GM19324 (cell line): Measurements from ENCODE around the gene KIFC1.
"Not testable (repeated sequence)": the region's sequence is repeated elsewhere in the genome, so short reads cannot be mapped to it uniquely, and the experiment has no call there.

Experiments used
- ATAC-seq: cut with Tn5 transposase; IDR thresholded peaks from one replicate; pipeline ENCODE4 v1.9.1; 2021; ENCODE audit warnings: mild to moderate bottlenecking, moderate library complexity; ENCODE audit not compliant: unreplicated experiment, low FRiP score

The KIFC1 gene

DNA sequence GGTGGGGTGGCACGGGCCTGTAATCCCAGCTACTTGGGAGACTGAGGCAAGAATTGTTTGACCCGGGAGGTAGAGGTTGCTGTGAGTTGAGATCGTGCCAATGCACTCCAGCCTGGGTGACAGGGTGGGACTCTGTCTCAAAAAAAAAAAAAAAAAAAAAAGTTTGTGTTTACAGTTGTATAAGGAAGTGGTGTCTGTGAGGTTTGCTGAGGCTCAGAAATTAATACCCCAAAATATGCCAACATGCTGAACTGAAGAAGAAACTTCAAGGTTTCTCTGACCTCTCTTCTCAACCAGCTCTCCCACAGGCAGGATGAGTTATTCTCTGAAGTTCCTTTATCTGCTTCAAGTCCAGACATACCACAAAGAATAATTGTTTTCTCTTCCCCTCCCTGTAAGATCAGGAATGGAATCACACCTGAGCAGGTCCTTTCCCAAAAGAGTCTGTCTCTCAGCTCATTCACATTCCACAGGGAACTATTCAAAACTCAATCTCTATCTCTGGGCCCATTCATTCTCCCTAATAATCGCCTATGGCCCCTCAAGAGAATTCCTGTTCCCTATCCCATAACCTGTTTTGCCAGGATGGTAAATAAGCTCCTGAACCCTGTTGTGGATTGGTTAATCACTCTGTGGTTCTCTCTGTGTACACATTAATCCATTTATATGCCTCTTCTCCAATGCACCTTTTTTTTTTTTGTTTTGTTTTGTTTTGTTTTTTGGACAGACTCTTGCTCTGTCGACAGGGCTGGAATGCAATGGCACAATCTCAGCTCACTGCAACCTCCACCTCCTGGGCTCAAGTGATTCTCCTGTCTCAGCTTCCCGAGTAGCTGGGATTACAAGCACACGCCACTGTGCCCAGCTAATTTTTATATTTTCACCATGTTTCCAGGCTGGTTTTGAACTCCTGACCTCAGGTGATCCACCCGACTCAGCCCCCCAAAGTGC lies 17.4 kb upstream of the KIFC1 start:
- ATAC-seq: no peak

DNA sequence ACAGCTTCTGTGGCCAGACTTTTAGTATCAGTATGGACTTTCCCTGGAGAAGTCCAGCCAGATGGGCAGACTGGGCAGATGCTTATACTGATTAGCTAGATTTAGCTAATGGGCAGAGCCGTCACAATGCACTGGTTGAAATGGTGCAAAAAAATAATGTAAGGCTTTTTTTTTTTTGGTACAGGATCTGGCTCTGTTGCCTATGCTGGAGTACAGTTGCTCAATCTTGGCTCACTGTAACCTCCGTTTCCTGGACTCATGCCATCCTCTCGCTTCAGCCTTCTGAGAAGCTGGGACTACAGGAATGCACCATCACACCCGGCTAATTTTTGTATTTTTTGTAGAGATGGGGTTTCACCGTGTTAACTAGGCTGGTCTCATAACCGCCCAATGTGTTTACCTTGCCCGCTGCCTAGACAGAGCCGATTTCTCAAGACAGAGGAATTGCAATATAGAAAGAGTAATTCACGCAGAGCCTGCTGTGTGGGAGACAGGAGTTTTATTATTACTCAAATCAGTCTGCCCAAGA lies 16.4 kb upstream of the KIFC1 start:
- no peak for ATAC-seq

DNA sequence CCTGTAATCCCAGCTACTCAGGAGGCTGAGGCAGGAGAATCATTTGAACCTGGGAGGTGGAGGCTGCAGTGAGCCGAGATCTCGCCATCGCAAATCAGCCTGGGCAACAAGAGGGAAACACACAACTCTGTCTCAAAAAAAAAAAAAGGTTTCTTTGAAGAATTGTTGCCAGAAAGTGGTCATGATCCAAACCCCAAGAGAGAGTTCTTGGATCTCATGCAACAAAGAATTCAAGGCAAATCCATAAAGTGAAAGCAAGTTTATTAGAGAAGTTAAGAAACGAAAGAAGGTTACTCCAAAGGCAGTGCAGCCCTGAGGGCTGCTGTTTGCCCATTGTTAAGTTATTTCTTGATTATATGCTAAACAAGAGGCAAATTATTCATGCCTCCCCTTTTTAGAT lies 14.5 kb upstream of the KIFC1 start:
- ATAC-seq: no peak

DNA sequence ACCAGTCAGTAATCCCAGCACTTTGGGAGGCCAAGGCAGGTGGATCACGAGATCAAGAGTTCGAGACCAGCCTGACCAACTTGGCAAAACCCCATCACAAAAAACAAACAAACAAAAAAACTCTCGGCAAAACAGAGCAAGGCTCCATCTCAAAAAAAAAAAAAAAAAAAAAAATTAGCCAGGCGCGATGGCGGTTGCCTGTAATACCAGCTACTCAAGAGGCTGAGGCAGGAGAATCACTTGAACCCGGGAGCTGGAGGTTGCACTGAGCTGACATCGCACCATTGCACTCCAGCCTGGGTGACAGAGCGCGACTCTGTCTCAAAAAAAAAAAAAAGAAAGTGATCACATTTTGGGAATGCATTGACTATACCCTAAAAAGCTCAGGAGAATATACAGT lies 12.4 kb upstream of the KIFC1 start:
- not testable (repeated sequence) for ATAC-seq

DNA sequence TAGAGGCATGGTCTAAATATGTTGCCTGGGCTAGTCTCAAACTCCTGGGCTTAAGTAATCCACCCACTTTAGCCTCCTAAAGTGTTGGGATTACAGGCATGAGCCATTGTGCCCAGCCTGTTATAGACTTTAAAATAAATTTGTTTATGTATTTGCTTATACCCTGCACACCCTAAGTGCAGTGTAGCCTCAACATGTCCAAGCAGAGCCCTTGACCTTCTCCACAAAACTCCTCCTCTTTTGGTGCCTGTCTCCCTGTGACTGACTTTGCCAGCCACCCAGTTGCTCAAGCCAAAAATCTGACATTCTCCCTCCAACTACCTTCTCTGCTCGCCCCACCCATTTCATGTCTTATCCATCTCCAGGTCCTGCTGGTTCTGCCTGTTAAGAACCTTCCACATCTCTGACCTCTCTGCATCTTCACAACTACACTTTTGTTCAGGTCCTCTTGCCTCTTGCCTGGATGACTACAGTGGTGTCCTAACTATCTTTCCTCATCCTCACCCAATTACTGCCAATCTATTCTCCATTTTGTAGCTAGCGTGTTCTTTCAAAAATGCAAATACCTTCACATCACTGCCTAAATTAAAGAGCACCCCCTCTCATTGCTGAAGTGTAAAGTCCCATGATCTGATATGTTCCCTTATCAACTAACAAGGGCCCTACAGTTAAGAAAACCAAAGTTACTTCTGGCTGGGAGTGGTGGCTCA lies 11.2 kb upstream of the KIFC1 start:
- no peak for ATAC-seq

DNA sequence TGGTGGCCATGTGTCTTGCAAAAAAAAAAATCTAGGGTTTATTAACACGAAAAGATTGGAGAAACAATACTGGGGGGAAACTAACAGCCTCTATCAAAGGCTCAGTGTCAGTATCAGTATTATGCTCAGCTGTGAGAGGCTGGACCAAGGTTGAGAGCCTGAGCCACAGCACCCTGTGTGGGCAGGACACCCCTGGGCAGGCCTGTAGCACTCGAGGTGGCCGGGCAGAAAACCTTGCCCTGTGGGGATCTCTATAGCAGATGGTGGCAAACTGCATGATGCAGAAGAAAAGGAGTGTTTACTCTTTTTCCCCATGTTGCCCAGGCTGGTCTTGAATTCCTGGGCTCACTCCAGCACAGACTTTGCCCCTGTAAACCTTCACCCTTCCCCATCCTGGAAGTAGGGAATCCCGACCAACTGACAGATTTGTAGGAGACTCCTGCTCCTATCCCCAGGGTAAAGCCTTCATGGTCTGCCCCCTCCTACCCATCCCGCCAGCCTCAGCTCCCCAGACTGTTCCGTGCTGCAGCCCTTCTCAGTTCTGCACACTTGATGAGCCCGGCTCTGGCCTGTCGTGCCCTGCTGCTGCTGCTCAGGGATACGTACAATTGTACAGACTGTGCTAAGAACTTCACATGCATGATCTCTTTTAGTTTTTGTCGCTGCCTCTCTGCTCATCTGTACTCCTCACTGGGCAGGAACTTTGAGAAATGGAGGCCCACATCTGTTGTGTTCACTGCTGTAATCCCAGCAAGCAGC lies 8.0 kb upstream of the KIFC1 start:
- ATAC-seq: no peak

DNA sequence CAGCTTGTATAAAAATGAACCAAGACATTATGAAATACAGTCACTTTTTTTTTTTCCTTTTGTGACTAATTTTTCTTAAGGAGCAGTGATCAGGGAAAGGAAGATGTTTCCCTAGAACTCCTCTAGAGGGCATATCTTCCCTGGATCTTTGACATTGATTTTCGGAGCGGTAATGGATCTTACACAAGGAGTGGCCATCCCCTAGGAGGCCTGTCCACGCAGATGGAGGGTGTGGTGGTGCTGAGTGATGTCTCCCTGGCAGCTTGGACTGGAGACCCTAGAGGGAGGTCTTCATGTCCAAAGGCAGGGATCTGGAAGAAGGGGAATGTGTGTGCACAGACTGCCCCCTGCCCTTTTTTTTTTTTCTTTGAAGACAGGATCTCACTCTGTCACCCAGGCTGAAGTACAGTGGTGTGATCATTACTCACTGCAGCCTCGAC lies 7.0 kb upstream of the KIFC1 start:
- no peak for ATAC-seq

DNA sequence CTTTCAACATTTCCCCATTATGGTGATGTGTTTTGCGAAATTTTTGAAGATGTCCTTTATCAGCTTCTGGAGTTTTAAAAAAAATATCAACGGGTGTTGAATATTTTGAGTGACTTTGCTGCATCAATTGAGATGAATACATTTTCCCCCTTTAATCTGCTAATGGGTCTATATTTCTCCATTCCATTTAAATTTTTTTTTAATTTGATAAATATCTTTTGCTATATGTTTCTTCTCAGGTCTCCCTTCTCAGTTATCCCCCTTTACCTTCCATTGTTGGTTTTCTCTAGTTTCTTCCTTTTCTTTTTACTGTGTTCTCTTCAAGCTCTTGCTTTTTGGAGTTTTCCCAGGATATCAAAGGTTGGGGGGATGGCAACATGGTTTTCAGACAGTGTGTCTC lies 1.4 kb upstream of the KIFC1 start:
- ATAC-seq: no peak

DNA sequence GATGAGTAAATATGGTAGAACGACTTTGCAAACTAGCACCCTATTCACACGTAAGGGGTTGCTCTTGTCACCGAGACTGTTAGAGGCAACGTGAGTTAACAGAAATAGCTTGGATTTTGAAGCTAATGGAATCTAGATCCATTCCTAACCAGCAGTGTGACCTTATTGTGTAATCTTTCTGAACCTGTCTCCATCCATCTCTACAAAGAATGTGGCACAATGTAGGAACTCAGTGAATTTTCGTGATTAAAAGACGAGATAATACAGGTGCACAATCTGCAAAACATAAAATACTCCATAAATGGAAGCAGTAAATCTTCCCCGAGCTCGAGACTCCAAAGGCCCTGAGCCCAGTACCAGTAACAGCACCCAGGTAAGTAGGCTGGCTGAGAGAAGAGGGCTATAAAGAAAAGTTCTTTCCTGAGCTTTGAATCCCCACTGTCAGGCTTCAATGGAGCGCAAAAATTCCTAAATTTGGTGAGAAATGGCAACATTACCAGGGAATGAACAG lies 801 bp upstream of the KIFC1 start:
- peak; percentile 1 for ATAC-seq

DNA sequence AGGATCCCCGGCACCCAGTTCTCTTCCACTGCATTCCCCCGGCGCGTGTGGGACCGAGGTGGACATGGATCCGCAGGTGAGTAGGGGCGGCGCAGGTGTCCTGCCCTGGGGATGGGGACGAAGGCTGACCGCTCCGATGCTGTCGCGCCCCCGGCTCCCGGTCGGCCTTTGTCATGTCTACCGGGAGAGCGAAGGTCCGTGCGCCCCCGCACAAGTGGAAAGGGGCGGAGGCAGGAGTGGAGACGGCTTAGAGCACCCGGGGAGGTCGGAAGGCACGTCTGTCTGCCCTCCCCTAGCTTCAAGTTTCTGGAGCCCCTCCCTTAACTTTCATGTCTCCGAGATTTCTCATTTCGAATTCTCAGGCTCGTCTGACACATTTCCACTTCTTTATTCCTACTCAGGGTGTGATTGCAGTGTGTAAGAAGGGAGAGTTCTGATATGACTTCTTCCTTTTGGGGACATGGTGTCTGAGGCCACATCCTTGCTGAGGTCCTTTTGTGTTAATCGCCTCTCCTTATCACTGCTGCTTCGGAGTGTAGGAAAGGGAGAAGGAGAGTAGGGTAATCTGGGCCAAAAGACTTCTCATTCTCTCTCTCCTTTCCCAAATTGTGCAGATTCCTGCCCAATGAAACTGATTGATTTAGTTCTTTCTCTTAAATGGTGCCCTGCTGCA lies 435 bp downstream of the KIFC1 start:
- ATAC-seq: no peak

DNA sequence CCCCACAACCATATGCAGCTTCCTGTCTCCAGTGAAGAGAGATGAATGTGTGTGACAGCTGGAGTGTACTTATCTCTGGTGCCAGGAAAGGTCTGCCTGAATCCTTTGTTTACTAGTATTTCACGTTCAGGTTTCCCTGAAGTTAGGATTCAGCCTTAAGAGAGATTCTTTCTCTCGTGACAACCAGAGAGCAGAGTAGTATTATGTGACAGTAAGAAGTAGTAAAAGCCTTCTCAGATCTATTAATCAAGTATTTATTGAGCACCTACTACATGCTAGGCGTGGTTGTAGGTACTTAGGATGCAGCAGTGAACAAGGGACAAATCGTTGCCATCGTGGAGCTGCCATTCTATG lies 949 bp downstream of the KIFC1 start:
- ATAC-seq: no peak

DNA sequence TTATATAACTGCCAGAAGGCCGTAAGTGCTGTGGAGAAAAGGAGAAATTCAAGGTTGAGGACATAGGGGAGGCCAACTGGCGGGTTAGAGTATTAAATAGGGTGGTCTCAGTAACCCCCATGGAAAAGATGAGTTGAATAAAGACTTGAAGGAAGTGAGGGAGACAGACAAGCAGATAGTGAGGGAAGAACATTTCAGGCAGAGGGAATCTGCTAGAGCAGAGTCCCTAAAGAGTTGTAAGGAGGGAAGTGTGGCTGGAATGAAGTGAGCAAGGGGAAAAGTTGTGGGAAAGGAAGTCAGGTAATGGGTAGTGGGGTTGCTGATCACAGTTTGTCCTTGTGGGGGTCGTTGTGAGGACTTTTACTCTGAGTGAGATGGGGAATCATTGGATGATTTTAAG lies 1.4 kb downstream of the KIFC1 start:
- ATAC-seq: no peak

DNA sequence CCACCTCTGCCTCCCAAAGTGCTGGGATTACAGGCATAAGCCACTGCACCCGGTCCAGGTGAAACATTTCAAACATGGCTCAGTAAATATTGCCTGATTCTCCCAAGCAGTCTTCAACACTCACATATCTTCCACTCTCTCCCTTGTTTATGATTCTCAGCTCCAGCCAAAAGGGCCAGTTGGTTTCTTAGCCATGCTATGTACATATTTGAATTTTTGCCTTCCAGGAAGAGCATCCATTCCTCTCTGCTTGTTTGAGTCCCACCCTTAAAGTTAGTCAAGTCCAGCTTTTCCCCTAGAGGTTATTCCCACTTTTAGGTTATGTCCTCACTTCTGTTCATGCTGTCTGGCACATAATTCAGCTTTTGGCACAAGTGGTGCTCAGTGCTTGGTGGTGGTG lies 5.9 kb downstream of the KIFC1 start:
- no peak for ATAC-seq

DNA sequence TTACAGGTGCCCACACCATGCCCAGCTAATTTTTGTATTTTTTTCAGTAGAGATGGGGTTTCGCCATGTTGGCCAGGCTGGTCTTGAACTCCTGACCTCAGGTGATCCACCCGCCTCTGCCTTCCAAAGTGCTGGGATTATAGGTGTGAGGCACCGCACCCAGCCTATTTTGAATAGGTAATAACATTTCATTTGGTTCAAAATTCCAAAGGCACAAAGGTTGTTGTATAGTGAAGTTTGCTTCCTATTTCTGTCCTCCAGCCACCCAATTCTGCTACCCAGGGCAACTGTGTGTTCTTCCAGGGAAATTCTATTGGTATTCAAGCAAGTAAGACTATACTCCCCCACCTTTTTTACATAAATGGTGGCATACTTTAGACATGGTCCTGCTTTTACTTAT lies 7.0 kb downstream of the KIFC1 start:
- not testable (repeated sequence) for ATAC-seq

DNA sequence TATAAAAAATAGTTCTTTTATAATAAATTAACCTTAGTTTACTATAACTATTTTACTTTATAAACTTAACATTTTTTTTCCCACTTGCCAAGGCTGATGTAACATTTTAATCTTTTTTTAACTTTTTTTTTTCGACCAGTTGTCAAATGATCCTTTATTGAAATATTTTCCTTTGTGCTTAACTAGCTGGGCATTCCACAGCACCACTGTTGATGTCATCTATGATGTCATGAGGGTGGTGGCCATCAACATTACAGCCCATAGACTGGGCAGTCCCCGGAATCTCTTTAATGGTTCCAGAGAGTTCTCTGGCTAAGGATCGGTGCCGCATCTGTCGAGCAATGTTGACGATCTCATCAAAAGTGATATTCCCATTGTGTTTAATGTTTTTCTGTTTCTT lies 8.3 kb downstream of the KIFC1 start:
- not testable (repeated sequence) for ATAC-seq

DNA sequence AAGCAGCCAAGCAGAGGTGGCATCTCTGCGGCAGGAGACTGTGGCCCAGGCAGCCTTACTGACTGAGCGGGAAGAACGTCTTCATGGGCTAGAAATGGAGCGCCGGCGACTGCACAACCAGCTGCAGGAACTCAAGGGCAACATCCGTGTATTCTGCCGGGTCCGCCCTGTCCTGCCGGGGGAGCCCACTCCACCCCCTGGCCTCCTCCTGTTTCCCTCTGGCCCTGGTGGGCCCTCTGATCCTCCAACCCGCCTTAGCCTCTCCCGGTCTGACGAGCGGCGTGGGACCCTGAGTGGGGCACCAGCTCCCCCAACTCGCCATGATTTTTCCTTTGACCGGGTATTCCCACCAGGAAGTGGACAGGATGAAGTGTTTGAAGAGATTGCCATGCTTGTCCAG lies 13.3 kb downstream of the KIFC1 start:
- ATAC-seq: no peak

DNA sequence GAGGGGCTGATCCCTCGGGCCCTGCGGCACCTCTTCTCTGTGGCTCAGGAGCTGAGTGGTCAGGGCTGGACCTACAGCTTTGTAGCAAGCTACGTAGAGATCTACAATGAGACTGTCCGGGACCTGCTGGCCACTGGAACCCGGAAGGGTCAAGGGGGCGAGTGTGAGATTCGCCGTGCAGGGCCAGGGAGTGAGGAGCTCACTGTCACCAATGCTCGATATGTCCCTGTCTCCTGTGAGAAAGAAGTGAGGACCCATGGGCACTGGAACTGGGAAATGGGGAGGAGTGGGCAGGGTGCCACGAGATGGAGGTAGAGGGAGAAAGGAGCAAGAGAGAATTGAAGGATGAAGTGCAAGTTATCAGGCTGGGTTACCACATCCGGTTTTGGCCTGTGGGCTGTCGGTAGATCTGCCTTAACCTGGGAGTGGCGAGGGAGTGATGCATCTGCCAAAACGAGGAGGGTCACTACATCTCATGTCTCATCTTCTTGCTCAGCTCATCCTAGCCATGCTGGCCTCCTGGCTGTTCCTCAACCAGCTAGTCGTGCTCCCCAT lies 13.8 kb downstream of the KIFC1 start:
- no peak for ATAC-seq

DNA sequence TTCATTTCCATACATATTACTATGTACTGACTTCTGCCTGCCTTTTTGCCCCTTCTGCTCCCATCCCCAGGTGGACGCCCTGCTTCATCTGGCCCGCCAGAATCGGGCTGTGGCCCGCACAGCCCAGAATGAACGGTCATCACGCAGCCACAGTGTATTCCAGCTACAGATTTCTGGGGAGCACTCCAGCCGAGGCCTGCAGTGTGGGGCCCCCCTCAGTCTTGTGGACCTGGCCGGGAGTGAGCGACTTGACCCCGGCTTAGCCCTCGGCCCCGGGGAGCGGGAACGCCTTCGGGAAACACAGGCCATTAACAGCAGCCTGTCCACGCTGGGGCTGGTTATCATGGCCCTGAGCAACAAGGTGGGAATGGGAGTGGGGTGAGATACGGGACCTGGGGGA lies 14.5 kb downstream of the KIFC1 start:
- ATAC-seq: no peak

DNA sequence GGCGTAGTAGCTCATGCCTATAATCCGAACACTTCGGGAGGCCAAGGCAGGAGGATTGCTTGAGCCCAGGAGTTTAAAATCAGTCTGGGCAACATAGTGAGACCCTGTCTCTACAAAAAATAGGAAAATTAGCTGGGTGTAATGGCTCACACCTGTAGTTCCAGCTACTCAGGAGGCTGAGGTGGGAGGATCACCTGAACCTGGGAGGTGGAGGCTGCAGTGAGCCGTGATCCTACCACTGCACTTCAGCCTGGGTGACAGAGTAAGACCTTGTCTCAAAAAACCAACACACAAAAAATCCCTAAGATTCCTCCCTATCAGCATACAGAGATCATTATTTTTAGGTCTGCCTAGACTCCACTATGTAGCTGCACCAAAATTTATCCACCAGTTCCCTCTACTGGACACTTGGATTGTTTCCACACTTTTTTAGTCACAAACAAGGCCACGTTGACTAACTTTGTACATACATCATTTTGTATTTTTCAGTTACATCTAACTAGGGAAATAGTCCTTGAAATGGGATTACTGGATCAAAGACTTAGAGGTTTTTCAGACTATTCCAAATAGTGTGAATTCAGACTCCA lies 15.6 kb downstream of the KIFC1 start:
- no peak for ATAC-seq
